GM18870 (cell line): ENCODE measurements around the gene NOTUM.
A peak's percentile ranks its signal among the peaks of the same experiment; 100 is the strongest.

Experiments used
- ATAC-seq: cut with Tn5 transposase; IDR thresholded peaks from one replicate; pipeline ENCODE4 v1.9.1; 2021; ENCODE audit warnings: moderate library complexity; ENCODE audit not compliant: unreplicated experiment

NOTUM gene

GRCh38 chr17:81978524-81979298 lies 17.7 kb upstream of the NOTUM start:
- ATAC-seq: no peak

GRCh38 chr17:81977211-81977808 lies 16.3 kb upstream of the NOTUM start, which contains the start of gene ASPSCR1:
Gene ASPSCR1, plus strand, starts transcription at chr17:81977629. Its CDS starts 18 bp downstream, at chr17:81977647.
- ATAC-seq: peak; percentile 49

GRCh38 chr17:81976332-81977210 lies 15.6 kb upstream of the NOTUM start:
- ATAC-seq: peak; percentile 7

DNA sequence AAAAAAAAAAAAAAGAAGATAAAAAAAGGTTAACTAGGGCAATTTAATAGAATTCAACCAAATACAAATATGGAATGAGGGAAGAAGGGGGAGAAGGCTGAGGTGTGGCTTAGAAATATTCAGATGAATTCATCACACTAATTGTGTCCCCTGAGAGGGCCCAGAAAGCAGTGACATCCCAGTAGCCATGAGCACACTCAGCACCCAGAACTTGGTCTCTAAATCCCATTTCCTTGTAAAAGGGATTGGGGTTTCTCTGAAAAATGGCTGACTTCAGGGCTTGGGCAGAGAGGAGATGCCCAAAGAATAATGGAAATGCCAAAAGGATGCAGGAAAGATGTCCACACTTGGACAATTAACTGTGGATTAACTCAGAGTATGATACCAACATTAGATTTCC lies 12.4 kb upstream of the NOTUM start:
- ATAC-seq: no peak

DNA sequence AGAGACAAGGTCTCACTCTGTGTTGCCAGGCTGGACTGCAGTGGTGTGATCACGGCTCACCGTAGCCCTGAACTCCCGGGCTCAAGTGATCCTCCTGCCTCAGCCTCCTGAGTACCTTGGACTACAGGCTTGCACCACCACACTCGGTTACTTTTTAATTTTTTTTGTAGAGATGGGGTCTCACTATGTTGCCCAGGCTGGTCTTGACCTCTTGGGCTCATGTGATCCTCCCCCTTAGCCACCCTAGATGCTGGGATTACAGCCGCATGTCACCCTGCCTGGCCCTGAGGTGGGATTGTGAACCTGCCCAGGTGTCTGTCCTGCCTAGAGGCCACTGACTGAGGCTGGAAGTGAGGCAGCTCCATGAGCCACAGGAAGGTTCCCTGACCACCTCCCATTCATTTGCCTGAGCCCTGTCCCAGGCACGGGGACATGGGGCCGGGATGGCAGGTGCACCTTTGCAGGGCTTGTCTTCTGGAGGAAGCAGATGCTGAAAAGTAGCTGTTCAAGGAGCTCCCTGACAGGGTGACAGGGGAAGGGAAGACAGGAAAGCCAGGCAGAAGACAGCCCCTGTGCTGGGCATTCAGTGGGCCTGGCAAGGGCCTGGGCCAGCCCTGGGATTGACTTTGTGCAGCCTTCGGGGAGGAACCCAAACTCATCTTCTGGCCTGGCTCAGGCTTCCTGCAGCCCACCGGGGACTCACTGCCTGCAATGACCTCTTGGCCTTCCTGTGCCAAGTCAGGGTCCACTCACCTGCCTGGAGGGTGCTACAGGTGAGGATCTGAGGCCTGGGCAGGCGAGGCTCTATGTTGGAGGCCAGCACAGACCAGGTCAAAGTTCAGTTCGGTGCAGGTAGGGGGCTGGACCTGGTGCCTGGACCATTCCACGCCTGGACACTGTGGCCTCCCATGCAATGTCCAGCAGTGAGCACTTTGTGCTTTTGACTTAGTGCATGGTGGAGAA lies 8.1 kb upstream of the NOTUM start:
- no peak for ATAC-seq

GRCh38 chr17:81968396-81968745 lies 7.4 kb upstream of the NOTUM start:
- ATAC-seq: no peak

DNA sequence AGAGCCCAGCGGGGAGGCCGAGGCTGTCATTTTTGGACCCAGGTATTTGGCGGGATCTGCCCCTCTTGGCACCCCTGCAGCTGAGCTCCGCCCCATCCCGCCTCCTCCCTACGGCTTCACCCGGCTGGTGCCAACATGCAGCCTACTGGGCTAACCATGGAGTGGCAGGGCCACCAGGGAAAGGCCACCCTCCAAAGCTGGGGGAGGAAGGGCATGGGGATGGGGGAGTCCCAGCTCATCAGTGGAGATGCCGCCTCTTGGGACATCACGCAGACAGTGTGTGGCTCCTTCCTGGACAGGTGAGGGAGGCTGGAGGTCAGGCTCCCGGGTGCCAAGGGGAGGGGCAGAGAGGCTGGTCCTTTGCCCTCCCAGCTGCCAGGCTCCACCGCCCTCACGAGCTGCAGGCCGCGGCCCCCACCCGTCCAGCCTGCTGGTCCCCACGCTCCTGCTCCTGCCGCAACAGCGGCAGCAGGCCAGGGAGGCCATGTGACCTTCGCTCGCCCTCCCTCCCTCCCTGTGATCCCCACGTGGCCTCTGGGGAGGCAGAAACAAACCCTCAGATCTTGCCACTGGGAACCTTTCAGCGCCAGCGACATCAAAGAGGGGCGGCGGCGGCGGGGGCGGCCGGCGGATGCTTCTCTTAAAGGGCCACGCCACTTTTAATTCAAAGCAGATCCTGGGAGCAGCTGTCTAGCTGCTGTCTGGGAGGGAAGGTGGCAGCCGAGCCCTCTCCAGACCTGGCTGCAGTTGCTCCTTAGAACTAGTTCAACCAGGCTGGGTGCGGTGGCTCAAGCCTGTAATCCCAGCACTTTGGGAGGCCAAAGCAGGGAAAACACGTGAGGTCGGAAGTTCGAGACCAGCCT lies 6.8 kb upstream of the NOTUM start:
- no peak for ATAC-seq

DNA sequence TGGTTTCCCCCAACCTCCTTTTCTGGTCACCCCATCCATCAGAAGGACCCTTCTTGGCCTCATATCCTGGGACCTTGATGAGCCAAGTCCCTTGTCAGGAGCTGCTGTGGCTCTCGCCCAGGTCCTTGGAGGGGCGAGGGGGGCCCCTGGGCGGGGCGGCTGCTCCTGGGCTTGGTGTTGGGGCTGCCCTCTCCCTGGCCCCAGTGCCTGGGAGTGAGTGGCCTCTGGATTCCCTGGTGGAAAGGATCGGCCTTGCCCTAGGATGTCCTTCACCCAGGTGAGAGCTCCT lies 6.2 kb upstream of the NOTUM start:
- ATAC-seq: no peak

GRCh38 chr17:81966343-81967243 lies 5.6 kb upstream of the NOTUM start:
- ATAC-seq: no peak

GRCh38 chr17:81964081-81964849 lies 3.3 kb upstream of the NOTUM start:
- no peak for ATAC-seq

DNA sequence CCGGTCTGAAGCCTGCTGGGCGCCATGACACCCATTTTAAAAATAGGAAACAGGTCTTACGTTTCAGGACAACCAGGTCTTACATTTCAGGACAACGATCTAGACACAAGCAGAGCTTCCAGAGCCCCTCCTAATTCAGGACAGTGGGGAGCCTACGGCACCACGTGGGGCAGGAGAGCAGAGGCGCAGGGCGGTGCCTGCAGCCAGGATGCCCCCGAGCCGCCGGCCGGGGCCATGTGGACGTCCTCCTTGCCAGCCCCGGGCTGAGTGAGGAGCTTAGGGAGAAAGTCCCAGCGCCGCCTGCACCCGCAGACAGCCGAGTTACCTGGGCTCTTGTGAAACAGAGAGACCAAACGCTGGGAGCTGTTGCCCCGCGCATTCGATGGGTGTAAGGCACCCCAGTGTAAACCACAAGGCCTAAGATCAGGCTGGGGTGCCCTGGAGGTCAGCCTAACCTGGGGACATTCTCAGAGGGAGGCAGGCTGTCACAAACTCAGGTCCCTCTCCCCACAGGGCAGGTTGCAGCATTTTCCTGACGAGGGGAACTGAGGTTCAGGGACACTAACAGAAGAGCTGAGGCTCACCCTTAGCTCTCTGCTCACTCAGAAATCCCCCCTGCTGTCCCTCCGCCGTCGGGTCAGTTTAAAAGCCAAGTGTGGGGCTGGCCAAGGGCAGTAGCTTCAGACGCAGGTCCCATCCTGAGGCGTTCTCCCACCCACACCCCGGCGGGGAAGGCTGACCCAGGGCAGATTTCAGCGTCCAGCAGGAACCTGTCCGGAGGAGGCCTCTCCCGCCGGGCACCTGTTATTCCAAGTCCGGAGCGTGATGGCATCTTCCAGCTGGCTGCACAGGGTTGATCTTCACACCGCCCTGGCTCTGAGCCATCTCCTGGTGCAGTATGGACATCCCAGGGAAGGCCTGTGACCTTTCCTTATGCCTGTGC lies 1.8 kb upstream of the NOTUM start:
- ATAC-seq: no peak

DNA sequence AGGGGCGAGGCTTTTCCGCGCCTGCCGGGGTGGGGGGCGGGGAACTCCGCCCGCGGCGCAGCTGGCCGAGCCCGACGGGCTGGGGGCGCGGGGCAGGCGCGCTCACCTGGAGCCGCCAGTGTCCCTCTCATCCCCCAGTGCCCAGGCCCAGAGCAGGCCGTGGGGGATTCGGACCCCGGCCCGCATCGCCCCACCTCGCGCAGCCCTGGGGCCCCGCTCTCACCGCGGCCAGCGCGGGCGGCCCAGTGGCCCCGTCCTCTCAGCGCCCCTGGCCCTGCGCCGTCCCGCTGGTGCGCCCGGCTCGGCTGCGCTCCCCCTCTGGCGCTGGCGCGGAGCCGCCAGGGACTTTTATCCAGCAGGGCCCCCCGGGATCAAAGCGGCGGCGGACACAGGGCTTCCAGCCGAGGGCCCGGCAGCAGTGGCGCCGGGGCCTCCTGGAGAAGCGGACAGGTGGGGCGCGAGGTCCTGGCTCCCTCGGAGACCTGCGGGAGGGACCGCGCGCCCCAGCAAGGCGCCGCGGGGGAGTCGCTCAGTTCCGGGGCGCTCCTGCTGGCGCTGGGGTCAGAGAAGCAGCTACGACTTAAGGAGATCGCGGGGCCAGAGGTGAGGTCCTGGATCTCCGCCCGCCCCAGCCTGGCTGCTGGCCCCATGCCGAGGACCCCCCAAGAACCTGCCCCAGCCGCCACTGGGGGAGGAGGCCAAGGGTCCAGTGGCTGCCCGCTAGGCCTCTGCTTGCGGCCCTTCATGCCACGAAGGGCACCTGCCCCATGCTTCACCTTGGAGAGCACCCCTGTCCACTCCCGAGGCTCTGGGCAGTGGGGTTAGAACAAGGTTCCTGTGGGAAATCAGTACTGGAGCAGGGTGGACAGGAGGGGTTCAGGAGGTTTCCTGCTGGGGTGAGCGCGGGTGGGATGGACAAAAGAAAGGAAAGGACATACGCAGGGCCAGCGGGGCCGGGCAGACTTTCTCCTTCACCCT lies 823 bp upstream of the NOTUM start:
- ATAC-seq: no peak

- ATAC-seq: no peak
Observed at GRCh38 chr17:81960130-81960958, 643 bp downstream of the NOTUM start.

DNA sequence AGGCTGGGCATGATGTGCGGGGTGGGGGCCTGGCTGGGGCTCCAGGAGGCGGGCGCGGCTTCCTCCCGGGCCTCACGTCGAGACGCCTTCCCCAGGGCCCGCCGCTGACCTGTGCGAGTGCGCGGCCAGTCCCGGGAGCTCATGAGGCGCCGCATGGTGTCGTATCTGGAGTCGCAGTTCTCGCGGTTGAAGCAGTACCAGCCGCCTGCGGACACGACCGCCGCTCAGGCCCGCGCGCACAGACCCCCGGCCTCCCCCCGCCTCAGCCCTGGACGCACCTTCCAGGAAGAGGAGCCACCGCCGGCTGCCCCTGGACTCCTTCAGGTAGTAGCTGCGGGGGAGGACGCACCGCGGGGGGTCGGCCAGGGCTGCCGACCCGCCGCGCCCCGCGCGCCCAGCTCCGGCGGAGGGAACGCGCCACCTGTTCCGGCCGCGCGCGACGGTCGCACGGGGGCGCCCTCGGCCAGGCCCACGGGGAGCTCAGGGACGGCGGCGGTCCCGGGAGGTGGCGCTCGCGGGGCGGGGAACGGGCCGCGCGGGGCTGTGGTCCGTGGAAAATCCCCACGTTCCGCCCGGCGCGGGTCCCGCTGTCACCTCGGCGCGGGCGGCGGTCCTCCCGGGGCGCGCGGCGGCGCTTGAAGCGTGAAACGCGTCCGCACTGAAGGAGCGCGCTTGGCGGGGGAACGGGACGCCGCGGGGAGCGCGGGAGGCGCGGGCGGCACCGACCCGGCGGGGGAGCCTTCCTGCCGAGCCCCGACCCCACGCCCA lies 1.4 kb downstream of the NOTUM start:
- no peak for ATAC-seq
